ENCODE measurements around the gene CCBE1.
"Not testable (repeated sequence)": the region's sequence is repeated elsewhere in the genome, so short reads cannot be mapped to it uniquely, and the experiment has no call there.

The CCBE1 gene

GRCh38 chr18:59650266-59650820 is 46.9 kb downstream of the CCBE1 start:
- no peak for DNase-seq

- DNase-seq: no peak
These were observed 47.6 kb downstream of the CCBE1 start for GRCh38 chr18:59649591-59649990.

GRCh38 chr18:59648469-59648868 is 48.8 kb downstream of the CCBE1 start:
- DNase-seq: not testable (repeated sequence)

- DNase-seq: no peak
These were observed 50.3 kb downstream of the CCBE1 start for GRCh38 chr18:59646963-59647307.

GRCh38 chr18:59646228-59646962 is 50.8 kb downstream of the CCBE1 start:
- DNase-seq: no peak

GRCh38 chr18:59643740-59644139 is 53.5 kb downstream of the CCBE1 start:
- DNase-seq: no peak

- DNase-seq: no peak
These were observed 56.5 kb downstream of the CCBE1 start for GRCh38 chr18:59640721-59641120.

GRCh38 chr18:59639821-59640220 is 57.4 kb downstream of the CCBE1 start:
- no peak for DNase-seq

GRCh38 chr18:59639136-59639535 is 58.1 kb downstream of the CCBE1 start:
- no peak for DNase-seq

GRCh38 chr18:59633961-59634485 is 63.2 kb downstream of the CCBE1 start:
- no peak for DNase-seq

GRCh38 chr18:59633317-59633716 is 63.9 kb downstream of the CCBE1 start:
- no peak for DNase-seq

GRCh38 chr18:59631583-59632181 is 65.5 kb downstream of the CCBE1 start:
- no peak for DNase-seq

GRCh38 chr18:59629894-59630293 is 67.3 kb downstream of the CCBE1 start:
- no peak for DNase-seq

- no peak for DNase-seq
These were observed 68.2 kb downstream of the CCBE1 start for GRCh38 chr18:59628995-59629394.

- DNase-seq: no peak
These were observed 69.8 kb downstream of the CCBE1 start for GRCh38 chr18:59627414-59627813.

- no peak for DNase-seq
These were observed 72.9 kb downstream of the CCBE1 start for GRCh38 chr18:59624369-59624765.

GRCh38 chr18:59623456-59624368 is 73.5 kb downstream of the CCBE1 start:
- DNase-seq: no peak

GRCh38 chr18:59621027-59621426 is 76.2 kb downstream of the CCBE1 start:
- DNase-seq: no peak

- no peak for DNase-seq
These were observed 76.8 kb downstream of the CCBE1 start for GRCh38 chr18:59620381-59620780.

- DNase-seq: no peak
These were observed 77.4 kb downstream of the CCBE1 start for GRCh38 chr18:59619816-59620215.

GRCh38 chr18:59617468-59617932 is 79.7 kb downstream of the CCBE1 start:
- no peak for DNase-seq

GRCh38 chr18:59616501-59616900 is 80.7 kb downstream of the CCBE1 start:
- DNase-seq: no peak

GRCh38 chr18:59613903-59614302 is 83.3 kb downstream of the CCBE1 start:
- no peak for DNase-seq

Data from NCI-H1436 treated with DMSO at 0.1 percent for 48 hours (cell line).